Epithelial cell of esophagus (primary cell): ENCODE data around the gene LEPR.

Source experiments
- DNase-seq: peaks from one replicate; pipeline ENCODE4 v3.0.0; 2010; ENCODE audit warnings: low read depth
- H3K4me3 ChIP-seq: 2 replicates; pipeline ENCODE4 v1.5.1; 2011; ENCODE audit warnings: mild to moderate bottlenecking, low read length, control low read depth
- CTCF ChIP-seq: IDR thresholded peaks from 2 replicates; pipeline ENCODE4 v1.5.1; 2011; ENCODE audit warnings: low read depth, mild to moderate bottlenecking, low read length, control low read depth, inconsistent platforms; ENCODE audit not compliant: insufficient read depth; ENCODE audit errors: missing control alignments

LEPR gene

GRCh38 chr1:65386439-65386838 lies 34.0 kb upstream of the LEPR start:
- no peak overlapping the region for H3K4me3 ChIP-seq
- no peak for DNase-seq
- TF ChIP-seq CTCF: no peak

DNA sequence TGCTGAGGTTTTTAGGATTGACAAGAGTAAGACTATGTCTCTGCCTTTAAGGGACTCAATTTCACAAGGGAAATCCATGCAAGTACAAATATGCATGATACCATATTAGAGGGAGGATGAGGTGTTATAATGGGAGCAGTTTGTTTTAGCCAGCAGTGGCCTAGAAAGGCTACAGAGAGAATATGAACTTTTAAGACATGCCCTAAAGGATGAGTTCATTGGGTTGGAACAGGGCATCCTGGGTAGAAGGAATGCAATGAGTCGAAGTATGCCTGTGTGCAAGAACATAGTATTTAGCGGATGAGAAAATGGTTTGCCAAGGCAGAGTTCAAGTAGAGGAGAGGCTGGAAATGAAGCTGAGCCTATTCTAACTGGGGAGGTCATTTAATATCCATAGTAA lies 32.6 kb upstream of the LEPR start:
- no peak for DNase-seq
- no peak overlapping the region for H3K4me3 ChIP-seq
- no peak for TF ChIP-seq CTCF

DNA sequence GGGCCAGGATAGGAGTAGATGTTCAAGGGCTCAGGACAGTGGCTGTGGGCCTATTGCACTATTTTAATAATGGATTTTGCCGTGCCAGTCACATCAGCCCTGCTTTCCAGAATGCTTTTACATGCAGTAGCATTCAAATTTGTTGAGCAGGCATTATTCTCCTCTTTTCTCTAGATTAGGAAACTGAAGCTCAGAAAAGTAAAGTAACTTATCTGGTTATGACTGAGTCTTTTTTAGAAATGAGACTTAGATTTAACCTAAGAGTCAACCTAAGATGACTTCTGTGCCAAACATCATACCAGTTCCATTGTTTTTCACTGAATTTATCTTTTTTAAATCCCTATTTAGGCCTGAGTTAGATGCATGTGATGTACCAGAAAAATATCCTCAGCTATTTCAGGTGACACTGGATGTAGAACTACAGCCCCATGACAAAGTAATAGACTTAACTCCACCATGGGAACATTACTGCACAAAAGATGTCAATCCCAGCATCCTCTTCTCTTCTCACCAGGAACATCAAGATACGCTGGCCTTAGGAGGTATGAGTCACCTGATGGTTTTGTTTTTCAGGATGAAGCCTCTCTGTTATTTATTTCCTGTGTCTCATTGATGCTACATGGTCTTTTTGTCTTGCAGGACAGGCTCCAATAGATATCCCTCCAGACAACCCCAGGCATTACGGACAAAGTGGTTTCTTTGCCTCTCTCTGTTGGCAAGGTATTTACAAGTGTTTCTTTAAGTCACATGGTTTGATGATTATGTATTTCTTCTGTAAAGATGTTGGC lies 31.4 kb upstream of the LEPR start:
- peak; percentile 46 for DNase-seq
- H3K4me3 ChIP-seq: no peak overlapping the region
- TF ChIP-seq CTCF: no peak

- TF ChIP-seq CTCF: no peak
- H3K4me3 ChIP-seq: no peak overlapping the region
- DNase-seq: no peak
These were observed 28.0 kb upstream of the LEPR start for GRCh38 chr1:65392497-65392896.

DNA sequence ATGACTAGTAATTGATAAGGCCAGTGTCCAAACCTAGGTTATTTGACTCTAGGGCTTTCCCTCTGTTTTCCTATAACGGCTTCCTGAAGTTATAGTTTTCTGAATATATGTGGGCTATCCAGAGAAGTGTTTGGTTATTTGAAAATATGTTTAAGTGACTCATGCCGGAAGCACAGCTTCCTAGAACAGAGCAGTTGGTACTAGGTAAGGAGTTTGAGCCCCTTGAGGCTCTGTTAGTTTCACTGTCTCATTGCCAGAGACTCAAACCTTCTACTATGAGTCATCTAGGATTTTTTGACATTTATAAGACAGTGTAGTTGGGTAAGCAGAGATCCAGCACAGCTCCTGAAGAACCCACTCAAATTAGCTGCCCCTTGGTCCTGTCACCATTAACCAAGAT lies 27.1 kb upstream of the LEPR start:
- no peak overlapping the region for H3K4me3 ChIP-seq
- DNase-seq: peak; percentile 71
- TF ChIP-seq CTCF: no peak

DNA sequence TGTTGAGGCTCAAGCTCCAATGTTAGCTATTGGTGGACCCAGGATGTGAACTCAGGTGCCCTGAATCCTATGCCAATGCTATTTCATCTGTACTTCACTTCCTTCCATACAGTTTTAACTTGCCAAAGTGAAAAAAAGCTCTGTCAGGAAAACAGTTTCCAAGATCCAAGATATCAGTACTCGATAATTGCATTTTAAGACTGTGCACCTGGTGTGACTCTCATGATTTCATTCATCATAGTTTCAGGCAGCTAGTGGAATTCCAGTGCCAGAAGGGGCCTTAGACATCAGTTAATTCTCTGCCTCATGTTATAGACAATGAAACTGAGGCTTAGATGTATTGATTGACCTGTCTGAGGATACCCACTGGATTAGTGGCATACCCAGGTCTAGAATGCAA lies 26.5 kb upstream of the LEPR start:
- no peak for TF ChIP-seq CTCF
- H3K4me3 ChIP-seq: no peak overlapping the region
- DNase-seq: no peak
